Mucosa of descending colon (tissue), 3 donors: ENCODE data around the gene CEP72. TPM values are rescaled to one million over a fixed set of nuclear protein-coding genes. Genes with fewer than 3 reads are reported as not detected.
A peak's percentile ranks its signal among the peaks of the same experiment; 100 is the strongest.

Source experiments
- ATAC-seq: fragments of 200-7000 bp; cut with Tn5 transposase; one replicate; pipeline ENCODE4 v1.9.1; 2020; ENCODE audit warnings: mild to moderate bottlenecking, moderate library complexity
- DNase-seq, 3 donors: peaks; one replicate each; pipeline ENCODE4 v3.0.0-alpha.2; 2020
- H3K36me3 ChIP-seq: fragments of 200-600 bp; one replicate; pipeline ENCODE4 v1.8.0; 2021; ENCODE audit warnings: low read depth, mild to moderate bottlenecking
- H3K4me1 ChIP-seq: fragments of 200-600 bp; one replicate; pipeline ENCODE4 v1.8.0; 2021; ENCODE audit warnings: low read depth, mild to moderate bottlenecking
- H3K4me3 ChIP-seq: fragments of 200-600 bp; one replicate; pipeline ENCODE4 v1.8.0; 2021; ENCODE audit warnings: mild to moderate bottlenecking
- H3K9me3 ChIP-seq: fragments of 200-600 bp; one replicate; pipeline ENCODE4 v1.8.0; 2021; ENCODE audit warnings: mild to moderate bottlenecking
- intact Hi-C, 2 donors: fragments of 100-400 bp; cut with DNase I in 1 of 2; cut with micrococcal nuclease in 1 of 2; formaldehyde crosslinking; loops; one replicate each; pipeline versions ENCODE4 v1.11.0 to v1.11.1; 2022; cut with DNase I, micrococcal nuclease
- total RNA-seq, 3 donors: library from RNA; stranded (reverse); fragmentation: NEBNext Ultra II Directional in 2 of 3; extraction: Animal tissue kit (Norgen Biotek cat#: 25700) in 2 of 3; gene quantifications; one replicate each; pipeline versions ENCODE4 v1.2.1 to v1.2.4, GENCODE V29; 2021 to 2023
- TF ChIP-seq, protein P1 (sequence below): fragments of 200-600 bp; IDR thresholded peaks from one replicate; pipeline ENCODE4 v1.8.0; 2022; ENCODE audit warnings: antibody characterized with exemption, mild to moderate bottlenecking
- donor health status: DM: no; HTN: no; CAD: no; lungs with moderate emphysema.
- donor health status: DM: no; HTN: no; CAD: no.
- donor health status: DM: no; HTN: yes; CAD: no.

CEP72 gene
- total RNA-seq, 3 donors from 2014 or later = 7.3 to 9.7 (median 8.8) TPM

GRCh38 chr5:636951-637350 is 24.8 kb downstream of the CEP72 start:
- TF ChIP-seq, protein P1, sequence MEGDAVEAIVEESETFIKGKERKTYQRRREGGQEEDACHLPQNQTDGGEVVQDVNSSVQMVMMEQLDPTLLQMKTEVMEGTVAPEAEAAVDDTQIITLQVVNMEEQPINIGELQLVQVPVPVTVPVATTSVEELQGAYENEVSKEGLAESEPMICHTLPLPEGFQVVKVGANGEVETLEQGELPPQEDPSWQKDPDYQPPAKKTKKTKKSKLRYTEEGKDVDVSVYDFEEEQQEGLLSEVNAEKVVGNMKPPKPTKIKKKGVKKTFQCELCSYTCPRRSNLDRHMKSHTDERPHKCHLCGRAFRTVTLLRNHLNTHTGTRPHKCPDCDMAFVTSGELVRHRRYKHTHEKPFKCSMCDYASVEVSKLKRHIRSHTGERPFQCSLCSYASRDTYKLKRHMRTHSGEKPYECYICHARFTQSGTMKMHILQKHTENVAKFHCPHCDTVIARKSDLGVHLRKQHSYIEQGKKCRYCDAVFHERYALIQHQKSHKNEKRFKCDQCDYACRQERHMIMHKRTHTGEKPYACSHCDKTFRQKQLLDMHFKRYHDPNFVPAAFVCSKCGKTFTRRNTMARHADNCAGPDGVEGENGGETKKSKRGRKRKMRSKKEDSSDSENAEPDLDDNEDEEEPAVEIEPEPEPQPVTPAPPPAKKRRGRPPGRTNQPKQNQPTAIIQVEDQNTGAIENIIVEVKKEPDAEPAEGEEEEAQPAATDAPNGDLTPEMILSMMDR = no peak

GRCh38 chr5:637581-638450 is 25.7 kb downstream of the CEP72 start:
- DNase-seq (peak in 1 of 3 donors; percentile 31), ATAC-seq (no peak)
- TF ChIP-seq, protein P1 = no peak
- H3K4me3 ChIP-seq = no peak overlapping the region
- no peaks in the 10 kb centered on the region for H3K36me3 ChIP-seq
- intact Hi-C loops = no loop called here
- no peaks in the 10 kb centered on the region for H3K9me3 ChIP-seq
- H3K4me1 ChIP-seq = no peaks in the 10 kb centered on the region

More at GRCh38 chr5:636951-637350, 24.8 kb downstream of the CEP72 start:
- intact Hi-C loops = no loop called here
- H3K36me3 ChIP-seq = no peaks in the 10 kb centered on the region
- no peaks in the 10 kb centered on the region for H3K9me3 ChIP-seq
- no peak overlapping the region for H3K4me3 ChIP-seq
- ATAC-seq (no peak), DNase-seq (peak in 1 of 3 donors; percentile 32)
- no peaks in the 10 kb centered on the region for H3K4me1 ChIP-seq

GRCh38 chr5:638501-639252 is 26.5 kb downstream of the CEP72 start:
- peak in 1 of 3 donors; percentile 31 for DNase-seq
- Histone ChIP-seq H3K4me3 (no peak overlapping the region), H3K4me1 (no peaks in the 10 kb centered on the region), H3K9me3 (no peaks in the 10 kb centered on the region), H3K36me3 (no peaks in the 10 kb centered on the region)
- no peak for ATAC-seq
- intact Hi-C loops = no loop called here
- TF ChIP-seq, protein P1 = no peak

DNA sequence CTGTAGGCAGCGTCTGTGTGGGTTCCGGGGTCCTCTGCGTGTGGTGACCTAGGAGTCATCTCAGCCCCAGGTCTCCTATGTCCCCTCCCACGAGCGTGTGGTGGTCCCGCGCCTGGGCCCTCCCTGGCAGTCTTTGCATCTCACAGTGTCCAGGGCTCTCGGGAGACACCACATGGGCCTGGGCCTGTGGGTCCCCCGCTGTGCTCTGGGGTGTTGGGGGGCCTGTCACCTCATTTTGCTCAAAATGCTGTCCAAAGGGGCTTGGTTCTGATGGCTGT is 27.1 kb downstream of the CEP72 start:
- TF ChIP-seq, protein P1 = no peak
- ATAC-seq = peak; percentile 8
- Histone ChIP-seq H3K4me1 (no peaks in the 10 kb centered on the region), H3K36me3 (no peaks in the 10 kb centered on the region), H3K4me3 (no peak overlapping the region), H3K9me3 (no peaks in the 10 kb centered on the region)
- DNase-seq = no peak
- intact Hi-C loops = no loop called here

GRCh38 chr5:639584-640213 is 27.6 kb downstream of the CEP72 start:
- peak in 1 of 3 donors; percentile 26 for DNase-seq
- H3K9me3 ChIP-seq = no peaks in the 10 kb centered on the region
- ATAC-seq = no peak
- TF ChIP-seq, protein P1 = no peak
- no peak overlapping the region for H3K4me3 ChIP-seq
- no peaks in the 10 kb centered on the region for H3K36me3 ChIP-seq
- no peaks in the 10 kb centered on the region for H3K4me1 ChIP-seq
- intact Hi-C loops = no loop called here
